Common myeloid progenitor, CD34-positive (primary cell): ENCODE measurements around the gene EMSY.
A peak's percentile ranks its signal among the peaks of the same experiment; 100 is the strongest.

Experiments used
- CTCF ChIA-PET: fragments of 350-600 bp; sonication (Branson Sonifier 250); formaldehyde crosslinking; loops from one replicate; lab custom pipeline; 2021; ENCODE audit warnings: antibody characterized with exemption; lab: Charles Lee
- POLR2A ChIA-PET: fragments of 350-600 bp; sonication (Branson Sonifier 250); formaldehyde crosslinking; loops from one replicate; lab custom pipeline; 2021; ENCODE audit warnings: antibody characterized with exemption; lab: Charles Lee
- DNase-seq, 3 donors: peaks; one replicate each; pipeline versions ENCODE4 v3.0.0 to v3.0.0-alpha.2; 2013
- H3K27ac ChIP-seq, 2 experiments: 1 replicate in 1 of 2; 2 replicates in 1 of 2; pipeline ENCODE4 v1.7.0; 2013; ENCODE audit warnings: inconsistent platforms in 2 of 2, low read length in 2 of 2, mild to moderate bottlenecking in 2 of 2, low read depth in 1 of 2, moderate library complexity in 1 of 2; ENCODE audit not compliant: severe bottlenecking in 2 of 2, insufficient read depth in 1 of 2, poor library complexity in 1 of 2
- H3K27me3 ChIP-seq, 5 experiments: replicated peaks in 2 of 5; 1 replicate in 3 of 5; 2 replicates in 2 of 5; pipeline versions ENCODE4 v1.6.1 to v1.7.0; 2013; ENCODE audit warnings: low read length in 4 of 5, mild to moderate bottlenecking in 2 of 5, moderate library complexity in 2 of 5, inconsistent platforms in 1 of 5; ENCODE audit not compliant: insufficient read depth in 5 of 5, control insufficient read depth in 4 of 5
- H3K36me3 ChIP-seq, 4 experiments: 1 replicate in 2 of 4; 2 replicates in 2 of 4; pipeline versions ENCODE4 v1.6.1 to v1.7.0; 2013; ENCODE audit warnings: low read length in 3 of 4, control low read depth in 1 of 4, mild to moderate bottlenecking in 1 of 4; ENCODE audit not compliant: control insufficient read depth in 4 of 4, insufficient read depth in 4 of 4
- H3K4me1 ChIP-seq, 4 experiments: 1 replicate in 3 of 4; 2 replicates in 1 of 4; pipeline versions ENCODE4 v1.6.1 to v1.7.1; 2013; ENCODE audit warnings: low read length in 3 of 4, mild to moderate bottlenecking in 3 of 4, control low read depth in 1 of 4, inconsistent platforms in 1 of 4, moderate library complexity in 1 of 4; ENCODE audit not compliant: control insufficient read depth in 4 of 4, insufficient read depth in 4 of 4; ENCODE audit errors: control extremely low read depth in 1 of 4
- H3K4me3 ChIP-seq, 7 experiments: 1 replicate in 4 of 7; 2 replicates in 3 of 7; pipeline versions ENCODE4 v1.5.1 to v1.7.0; 2013; ENCODE audit warnings: mild to moderate bottlenecking in 7 of 7, low read length in 6 of 7, moderate library complexity in 6 of 7, inconsistent platforms in 2 of 7, low read depth in 2 of 7, control low read depth in 1 of 7; ENCODE audit not compliant: insufficient read depth in 4 of 7, control insufficient read depth in 1 of 7; ENCODE audit errors: extremely low read depth in 1 of 7
- H3K9me3 ChIP-seq, 5 experiments: 1 replicate in 4 of 5; 2 replicates in 1 of 5; pipeline versions ENCODE4 v1.6.1 to v1.7.1; 2013; ENCODE audit warnings: low read length in 4 of 5, mild to moderate bottlenecking in 2 of 5, inconsistent platforms in 1 of 5, low read depth in 1 of 5, moderate library complexity in 1 of 5; ENCODE audit not compliant: control insufficient read depth in 4 of 5, insufficient read depth in 2 of 5; ENCODE audit errors: control extremely low read depth in 1 of 5
- WGBS: methylation state at CpG from one replicate; pipeline ENCODE4 v1.1.5; 2013; ENCODE audit not compliant: insufficient coverage; 5-methylcytosine and 5-hydroxymethylcytosine counted together

EMSY gene

GRCh38 chr11:76495019-76495418 is 50.2 kb downstream of the EMSY start:
- POLR2A ChIA-PET: no interaction called here
- no peaks in the 10 kb centered on the region for H3K4me1 ChIP-seq
- H3K27me3 ChIP-seq: no peaks in the 10 kb centered on the region
- H3K27ac ChIP-seq: no peak overlapping the region
- peaks cover 0 to 5% (median 0%) of the 10 kb centered on the region in 5 experiments for H3K9me3 ChIP-seq
- CTCF ChIA-PET: no interaction called here
- H3K4me3 ChIP-seq: no peak overlapping the region
- H3K36me3 ChIP-seq: peaks cover 8 to 52% (median 21%) of the 10 kb centered on the region in 4 experiments
- WGBS: 100% methylated on average over 1 of the region's 3 CpGs
- DNase-seq: no peak

GRCh38 chr11:76496174-76496573 is 51.4 kb downstream of the EMSY start:
- WGBS: no CpG with 5 or more reads among the region's 1 CpG
- H3K27ac ChIP-seq: no peak overlapping the region

GRCh38 chr11:76501526-76502202 is 56.8 kb downstream of the EMSY start:
- Histone ChIP-seq H3K9me3 (peaks cover 0 to 15% (median 4%) of the 10 kb centered on the region in 5 experiments), H3K27ac (no peak overlapping the region), H3K27me3 (no peaks in the 10 kb centered on the region), H3K4me3 (no peak overlapping the region), H3K4me1 (no peaks in the 10 kb centered on the region), H3K36me3 (peaks cover 5 to 38% (median 12%) of the 10 kb centered on the region in 4 experiments)
- CTCF ChIA-PET: interaction anchor here (0.5 to 1.2 kb wide), 3 partner anchors 9 to 34 kb away, joined by 3 to 4 read pairs (median 3); no protein-coding TSS in a partner anchor
- peak in 2 of 3 donors; percentile 32 to 57 for DNase-seq
- WGBS: 71% methylated on average over 1 of the region's 5 CpGs
- POLR2A ChIA-PET: no interaction called here

More at GRCh38 chr11:76496174-76496573, 51.4 kb downstream of the EMSY start:
- no peak overlapping the region for H3K4me3 ChIP-seq
- H3K9me3 ChIP-seq: peaks cover 0 to 9% (median 4%) of the 10 kb centered on the region in 5 experiments
- ChIA-PET POLR2A (no interaction called here), CTCF (no interaction called here)
- H3K36me3 ChIP-seq: peaks cover 10 to 64% (median 30%) of the 10 kb centered on the region in 4 experiments
- DNase-seq: no peak
- H3K27me3 ChIP-seq: no peaks in the 10 kb centered on the region
- no peaks in the 10 kb centered on the region for H3K4me1 ChIP-seq

- H3K4me3 ChIP-seq: no peak overlapping the region
- H3K9me3 ChIP-seq: peaks cover 0 to 7% (median 2%) of the 10 kb centered on the region in 5 experiments
- H3K4me1 ChIP-seq: no peaks in the 10 kb centered on the region
- DNase-seq: no peak
- ChIA-PET CTCF (no interaction called here), POLR2A (no interaction called here)
- H3K27me3 ChIP-seq: no peaks in the 10 kb centered on the region
- peaks cover 0 to 15% (median 4%) of the 10 kb centered on the region in 4 experiments for H3K36me3 ChIP-seq
- H3K27ac ChIP-seq: no peak overlapping the region
- no CpG with 5 or more reads among the region's 2 CpGs for WGBS
These were observed 62.0 kb downstream of the EMSY start for GRCh38 chr11:76506833-76507232.

- H3K27me3 ChIP-seq: no peaks in the 10 kb centered on the region
- no peak for DNase-seq
- ChIA-PET CTCF (interaction anchor here (0.5 to 4.3 kb wide), 4 partner anchors 9 to 302 kb away, joined by 3 to 35 read pairs (median 4); partner anchors contain the start of gene WNT11), POLR2A (no interaction called here)
- peaks cover 0 to 5% (median 0%) of the 10 kb centered on the region in 5 experiments for H3K9me3 ChIP-seq
- no peak overlapping the region for H3K27ac ChIP-seq
- WGBS: 96% methylated on average over 5 of the region's 5 CpGs
- H3K4me1 ChIP-seq: no peaks in the 10 kb centered on the region
- peaks cover 2 to 15% (median 9%) of the 10 kb centered on the region in 4 experiments for H3K36me3 ChIP-seq
- H3K4me3 ChIP-seq: no peak overlapping the region
These were observed 65.5 kb downstream of the EMSY start for GRCh38 chr11:76510060-76511047.

- H3K4me1 ChIP-seq: no peaks in the 10 kb centered on the region
These were observed 68.2 kb downstream of the EMSY start for GRCh38 chr11:76512851-76513653.

More at GRCh38 chr11:76512851-76513653, 68.2 kb downstream of the EMSY start:
- peaks cover 5 to 15% (median 14%) of the 10 kb centered on the region in 4 experiments for H3K36me3 ChIP-seq
- no peak overlapping the region for H3K4me3 ChIP-seq
- peaks cover 0 to 4% (median 0%) of the 10 kb centered on the region in 5 experiments for H3K9me3 ChIP-seq
- CTCF ChIA-PET: interaction anchor here (0.7 to 4.3 kb wide), 7 partner anchors 15 to 712 kb away, joined by 3 to 35 read pairs (median 3); partner anchors contain the start of gene WNT11
- DNase-seq: peak; percentile 43 to 63 (median 63)
- WGBS: no CpG with 5 or more reads among the region's 1 CpG
- H3K27ac ChIP-seq: no peak overlapping the region
- POLR2A ChIA-PET: no interaction called here
- no peaks in the 10 kb centered on the region for H3K27me3 ChIP-seq
